GM21723 (cell line): ENCODE results near the gene HECW1.

ENCODE experiments used
- ATAC-seq: cut with Tn5 transposase; IDR thresholded peaks from one replicate; pipeline ENCODE4 v1.9.1; 2021; ENCODE audit warnings: mild to moderate bottlenecking, moderate library complexity; ENCODE audit not compliant: unreplicated experiment

The HECW1 gene

GRCh38 chr7:43142703-43143102, 30.3 kb downstream of the HECW1 start:
- ATAC-seq = no peak

- no peak for ATAC-seq
Measured at GRCh38 chr7:43143918-43144589, 31.6 kb downstream of the HECW1 start.

- no peak for ATAC-seq
Measured at GRCh38 chr7:43148161-43148731, 35.8 kb downstream of the HECW1 start.

- no peak for ATAC-seq
Measured at GRCh38 chr7:43151076-43151475, 38.6 kb downstream of the HECW1 start.

- no peak for ATAC-seq
Measured at GRCh38 chr7:43152696-43153095, 40.2 kb downstream of the HECW1 start.

GRCh38 chr7:43155636-43156035, 43.2 kb downstream of the HECW1 start:
- ATAC-seq = no peak

- ATAC-seq = no peak
Measured at GRCh38 chr7:43163885-43164284, 51.4 kb downstream of the HECW1 start.

- peak; percentile 90 for ATAC-seq
Measured at GRCh38 chr7:43164757-43165156, 52.3 kb downstream of the HECW1 start.

- no peak for ATAC-seq
Measured at GRCh38 chr7:43166686-43167085, 54.2 kb downstream of the HECW1 start.

GRCh38 chr7:43169076-43169475, 56.6 kb downstream of the HECW1 start:
- ATAC-seq = no peak

- ATAC-seq = no peak
Measured at GRCh38 chr7:43170571-43170970, 58.1 kb downstream of the HECW1 start.

- ATAC-seq = no peak
Measured at GRCh38 chr7:43175570-43176200, 63.2 kb downstream of the HECW1 start.

GRCh38 chr7:43179393-43179792, 66.9 kb downstream of the HECW1 start:
- ATAC-seq = no peak

GRCh38 chr7:43192806-43193460, 80.5 kb downstream of the HECW1 start:
- no peak for ATAC-seq

- no peak for ATAC-seq
Measured at GRCh38 chr7:43193893-43194292, 81.4 kb downstream of the HECW1 start.

GRCh38 chr7:43195256-43195655, 82.8 kb downstream of the HECW1 start:
- ATAC-seq = no peak

GRCh38 chr7:43195768-43196167, 83.3 kb downstream of the HECW1 start:
- no peak for ATAC-seq

- no peak for ATAC-seq
Measured at GRCh38 chr7:43196379-43196778, 83.9 kb downstream of the HECW1 start.

GRCh38 chr7:43198016-43198415, 85.6 kb downstream of the HECW1 start:
- no peak for ATAC-seq

GRCh38 chr7:43198599-43199090, 86.2 kb downstream of the HECW1 start:
- no peak for ATAC-seq

- no peak for ATAC-seq
Measured at GRCh38 chr7:43199371-43200160, 87.1 kb downstream of the HECW1 start.
